CD14-positive monocyte (primary cell): ENCODE results near the gene RTBDN. TPM values are rescaled to one million over a fixed set of nuclear protein-coding genes. Genes with fewer than 3 reads are reported as not detected.

ENCODE experiments used
- DNase-seq, 3 donors: peaks; one replicate each; pipeline ENCODE4 v3.0.0-alpha.2; 2011 to 2022
- H2AFZ ChIP-seq: 2 replicates; pipeline ENCODE4 v1.6.0; 2012; ENCODE audit warnings: mild to moderate bottlenecking, low read depth, low read length, inconsistent platforms; ENCODE audit not compliant: insufficient read depth, poor library complexity, severe bottlenecking
- H3K27ac ChIP-seq, 2 donors: 1 replicate in 1 of 2; 2 replicates in 1 of 2; pipeline ENCODE4 v1.5.1; 2012 to 2013; ENCODE audit warnings: low read length in 2 of 2, control low read depth in 1 of 2, inconsistent platforms in 1 of 2, low read depth in 1 of 2, mild to moderate bottlenecking in 1 of 2
- H3K27me3 ChIP-seq, 2 donors: one replicate each; pipeline versions ENCODE4 v1.6.0 to v1.6.1; 2011 to 2013; ENCODE audit warnings: low read length in 2 of 2; ENCODE audit not compliant: control insufficient read depth in 2 of 2, insufficient read depth in 2 of 2
- H3K36me3 ChIP-seq, 2 donors: replicated peaks in 1 of 2; 1 replicate in 1 of 2; 2 replicates in 1 of 2; pipeline versions ENCODE4 v1.5.1 to v1.6.1; 2012 to 2013; ENCODE audit warnings: low read length in 2 of 2, control low read depth in 1 of 2, inconsistent platforms in 1 of 2, mild to moderate bottlenecking in 1 of 2; ENCODE audit not compliant: insufficient read depth in 2 of 2, control insufficient read depth in 1 of 2
- H3K4me1 ChIP-seq, 2 donors: 1 replicate in 1 of 2; 2 replicates in 1 of 2; pipeline versions ENCODE4 v1.5.1 to v1.6.1; 2012 to 2013; ENCODE audit warnings: low read length in 2 of 2, control low read depth in 1 of 2, inconsistent platforms in 1 of 2, mild to moderate bottlenecking in 1 of 2, moderate library complexity in 1 of 2; ENCODE audit not compliant: insufficient read depth in 2 of 2, control insufficient read depth in 1 of 2
- H3K4me2 ChIP-seq: replicated peaks from 2 replicates; pipeline ENCODE3; 2012; ENCODE audit warnings: low read length, moderate library complexity, mild to moderate bottlenecking; ENCODE audit not compliant: poor library complexity, severe bottlenecking; ENCODE audit errors: extremely low read depth
- H3K4me3 ChIP-seq, 3 experiments: fragments of 200-600 bp in 1 of 3; sonication (generic) in 1 of 3; replicated peaks in 1 of 3; 1 replicate in 2 of 3; 2 replicates in 1 of 3; pipeline ENCODE4 v1.5.1; 2011 to 2013; ENCODE audit warnings: low read length in 3 of 3, mild to moderate bottlenecking in 3 of 3, control low read depth in 2 of 3, low read depth in 2 of 3, inconsistent platforms in 1 of 3, moderate library complexity in 1 of 3
- H3K79me2 ChIP-seq: 2 replicates; pipeline ENCODE4 v1.6.0; 2012; ENCODE audit warnings: mild to moderate bottlenecking, control low read depth, inconsistent platforms, low read length, moderate library complexity; ENCODE audit not compliant: insufficient read depth
- H3K9ac ChIP-seq: 2 replicates; pipeline ENCODE4 v1.6.0; 2017; ENCODE audit warnings: low read length, mild to moderate bottlenecking; ENCODE audit not compliant: insufficient read depth, poor library complexity, severe bottlenecking
- H3K9me3 ChIP-seq, 2 donors: replicated peaks in 1 of 2; 1 replicate in 1 of 2; 2 replicates in 1 of 2; pipeline versions ENCODE4 v1.5.1 to v1.6.1; 2012 to 2013; ENCODE audit warnings: low read length in 2 of 2, control low read depth in 1 of 2; ENCODE audit not compliant: control insufficient read depth in 1 of 2, insufficient read depth in 1 of 2
- H4K20me1 ChIP-seq: 2 replicates; pipeline ENCODE4 v1.6.0; 2012; ENCODE audit warnings: mild to moderate bottlenecking, low read length, control low read depth, moderate library complexity; ENCODE audit not compliant: insufficient read depth
- H3K27ac Mint-ChIP-seq, 7 donors: one replicate each; pipeline ENCODE4 v1.8.0; 2020; ENCODE audit warnings: mild to moderate bottlenecking in 7 of 7, mixed read lengths in 7 of 7, moderate library complexity in 6 of 7, inconsistent platforms in 2 of 7
- H3K27me3 Mint-ChIP-seq, 3 donors: one replicate each; pipeline ENCODE4 v1.8.0; 2021 to 2022; ENCODE audit warnings: low read depth in 3 of 3, mild to moderate bottlenecking in 3 of 3, mixed read lengths in 3 of 3, moderate library complexity in 3 of 3, inconsistent platforms in 1 of 3
- H3K36me3 Mint-ChIP-seq, 2 donors: one replicate each; pipeline ENCODE4 v1.8.0; 2020; ENCODE audit warnings: mixed read lengths in 2 of 2, inconsistent platforms in 1 of 2, mild to moderate bottlenecking in 1 of 2
- H3K4me1 Mint-ChIP-seq: one replicate; pipeline ENCODE4 v1.8.0; 2020; ENCODE audit warnings: mild to moderate bottlenecking, mixed read lengths
- H3K4me3 Mint-ChIP-seq, 2 donors: one replicate each; pipeline ENCODE4 v1.8.0; 2020; ENCODE audit warnings: mild to moderate bottlenecking in 2 of 2, mixed read lengths in 2 of 2, moderate library complexity in 1 of 2
- H3K9me3 Mint-ChIP-seq, 7 donors: one replicate each; pipeline ENCODE4 v1.8.0; 2020 to 2022; ENCODE audit warnings: mixed read lengths in 7 of 7, mild to moderate bottlenecking in 6 of 7, moderate library complexity in 6 of 7, inconsistent platforms in 2 of 7
- WGBS: methylation state at CpG from one replicate; pipeline ENCODE4 v1.1.5; 2013; ENCODE audit warnings: missing lambda C conversion rate; ENCODE audit not compliant: insufficient coverage; 5-methylcytosine and 5-hydroxymethylcytosine counted together
- intact Hi-C, 2 donors: fragments of 100-400 bp; cut with micrococcal nuclease; formaldehyde crosslinking; loops; one replicate each; pipeline versions ENCODE4 v1.15.0 to v1.15.1; 2023
- polyA plus RNA-seq, 3 donors: library from polyadenylated mRNA; depleted of rRNA in 1 of 3; unstranded in 2 of 3; stranded (reverse) in 1 of 3; fragments of 300-500 nt in 2 of 3; fragments of >200 nt in 1 of 3; fragmentation: Illumina TruSeq in 2 of 3; gene quantifications; 1 replicate in 2 of 3; 2 replicates in 1 of 3; pipeline ENCODE4 v1.2.3, GENCODE V29; 2012 to 2021
- TF ChIP-seq, protein P1 (sequence below): fragments of 200-600 bp; IDR thresholded peaks from one replicate; pipeline ENCODE4 v1.8.0; 2022; ENCODE audit warnings: antibody characterized with exemption, mild to moderate bottlenecking

The RTBDN gene
- polyA plus RNA-seq, 3 donors, result not detected

- WGBS, result under 1% methylated on average over 11 of the region's 12 CpGs
- H3K9me3 Mint-ChIP-seq, result no peaks in the 10 kb centered on the region
- H3K27me3 ChIP-seq, result no peaks in the 10 kb centered on the region
- peak overlapping the region; percentile 31 to 100 (median 36) for H3K4me3 ChIP-seq
- TF ChIP-seq, protein P1, sequence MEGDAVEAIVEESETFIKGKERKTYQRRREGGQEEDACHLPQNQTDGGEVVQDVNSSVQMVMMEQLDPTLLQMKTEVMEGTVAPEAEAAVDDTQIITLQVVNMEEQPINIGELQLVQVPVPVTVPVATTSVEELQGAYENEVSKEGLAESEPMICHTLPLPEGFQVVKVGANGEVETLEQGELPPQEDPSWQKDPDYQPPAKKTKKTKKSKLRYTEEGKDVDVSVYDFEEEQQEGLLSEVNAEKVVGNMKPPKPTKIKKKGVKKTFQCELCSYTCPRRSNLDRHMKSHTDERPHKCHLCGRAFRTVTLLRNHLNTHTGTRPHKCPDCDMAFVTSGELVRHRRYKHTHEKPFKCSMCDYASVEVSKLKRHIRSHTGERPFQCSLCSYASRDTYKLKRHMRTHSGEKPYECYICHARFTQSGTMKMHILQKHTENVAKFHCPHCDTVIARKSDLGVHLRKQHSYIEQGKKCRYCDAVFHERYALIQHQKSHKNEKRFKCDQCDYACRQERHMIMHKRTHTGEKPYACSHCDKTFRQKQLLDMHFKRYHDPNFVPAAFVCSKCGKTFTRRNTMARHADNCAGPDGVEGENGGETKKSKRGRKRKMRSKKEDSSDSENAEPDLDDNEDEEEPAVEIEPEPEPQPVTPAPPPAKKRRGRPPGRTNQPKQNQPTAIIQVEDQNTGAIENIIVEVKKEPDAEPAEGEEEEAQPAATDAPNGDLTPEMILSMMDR, result no peak
- H4K20me1 ChIP-seq, result peaks cover 4% of the 10 kb centered on the region
- H3K36me3 Mint-ChIP-seq, result no peaks in the 10 kb centered on the region
- peaks cover 79 to 89% of the 10 kb centered on the region in 2 donors for H3K4me1 ChIP-seq
- no peak for DNase-seq
- peak overlapping the region; percentile 94 for H3K9ac ChIP-seq
- intact Hi-C loops, result loop anchor here (1.0 to 10.0 kb wide), 2 partner anchors 9 to 1063 kb away; partner anchors contain the start of gene JUNB (in 1 of the 2)
- peak overlapping the region; percentile 76 for H3K4me2 ChIP-seq
- H3K27me3 Mint-ChIP-seq, result peaks cover 0 to 7% (median 3%) of the 10 kb centered on the region in 3 donors
- H2AFZ ChIP-seq, result no peak overlapping the region
- H3K9me3 ChIP-seq, result no peaks in the 10 kb centered on the region
- peak overlapping the region; percentile 88 to 91 for H3K4me3 Mint-ChIP-seq
- peak overlapping the region; percentile 95 to 100 for H3K27ac ChIP-seq
- H3K4me1 Mint-ChIP-seq, result peaks cover 40% of the 10 kb centered on the region
- peak overlapping the region in 2 of 7 donors; percentile 96 to 99 for H3K27ac Mint-ChIP-seq
- H3K36me3 ChIP-seq, result no peaks in the 10 kb centered on the region
- H3K79me2 ChIP-seq, result peaks cover 32% of the 10 kb centered on the region
Measured at GRCh38 chr19:12782174-12782423, 52.3 kb downstream of the RTBDN start.

GRCh38 chr19:12779162-12779993 is 55.0 kb downstream of the RTBDN start:
- Histone ChIP-seq H3K9ac (peak overlapping the region; percentile 86), H3K4me3 (peak overlapping the region in 2 of 3 experiments; percentile 76 to 83), H3K4me2 (peak overlapping the region; percentile 79), H3K27ac (peak overlapping the region; percentile 84 to 94), H4K20me1 (peaks cover 4% of the 10 kb centered on the region), H3K27me3 (no peaks in the 10 kb centered on the region), H2AFZ (no peak overlapping the region), H3K9me3 (no peaks in the 10 kb centered on the region), H3K4me1 (peaks cover 68 to 81% of the 10 kb centered on the region in 2 donors), H3K36me3 (no peaks in the 10 kb centered on the region), H3K79me2 (peaks cover 30% of the 10 kb centered on the region)
- Mint-ChIP-seq H3K9me3 (no peaks in the 10 kb centered on the region), H3K27ac (peak overlapping the region; percentile 93 to 97 (median 96)), H3K4me1 (peaks cover 42% of the 10 kb centered on the region), H3K4me3 (peak overlapping the region; percentile 87 to 93), H3K27me3 (peaks cover 0 to 7% (median 3%) of the 10 kb centered on the region in 3 donors), H3K36me3 (peaks cover 0 to 2% of the 10 kb centered on the region in 2 donors)
- TF ChIP-seq, protein P1, result no peak
- intact Hi-C loops, result loop anchor here in 1 of 2 donors (2.0 kb wide), 1 partner anchor 15 kb away; no protein-coding TSS in a partner anchor
- peak; percentile 57 to 77 (median 65) for DNase-seq
- 43% methylated on average over 15 of the region's 15 CpGs for WGBS
